MCF 10A (cell line): ENCODE results near the gene ARHGDIA. TPM values are rescaled to one million over a fixed set of nuclear protein-coding genes. Genes with fewer than 3 reads are reported as not detected.

Experiments
- BruUV-seq: library from RNA; stranded (reverse); fragments of 400-500 nt; replicated peaks from 2 replicates; lab custom pipeline; 2021; lab: Mats Ljungman, UMichigan
- CTCF ChIA-PET: fragments of 300-600 bp; sonication (Branson Sonifier 250); formaldehyde crosslinking; extraction: SDS; loops from one replicate; lab custom pipeline; 2021; ENCODE audit warnings: antibody characterized with exemption, inconsistent platforms; lab: Yijun Ruan, JAX
- POLR2A ChIA-PET: fragments of 300-600, 350-650 bp; sonication (Branson Sonifier 250); formaldehyde crosslinking; extraction: SDS; loops from one replicate; lab custom pipeline; 2020; ENCODE audit warnings: antibody characterized with exemption, inconsistent platforms; lab: Yijun Ruan, JAX
- DNase-seq: peaks from one replicate; pipeline ENCODE4 v3.0.0-alpha.2; 2018; ENCODE audit not compliant: unreplicated experiment
- H3K27ac Mint-ChIP-seq: one replicate; pipeline ENCODE4 v1.8.0; 2022; ENCODE audit warnings: mild to moderate bottlenecking, low read depth, mixed read lengths; ENCODE audit not compliant: unreplicated experiment
- H3K27me3 Mint-ChIP-seq: one replicate; pipeline ENCODE4 v1.8.0; 2022; ENCODE audit warnings: mixed read lengths; ENCODE audit not compliant: insufficient read depth, unreplicated experiment
- H3K36me3 Mint-ChIP-seq: one replicate; pipeline ENCODE4 v1.8.0; 2022; ENCODE audit warnings: mild to moderate bottlenecking, moderate library complexity, mixed read lengths; ENCODE audit not compliant: insufficient read depth, unreplicated experiment
- H3K4me1 Mint-ChIP-seq: one replicate; pipeline ENCODE4 v1.8.0; 2022; ENCODE audit warnings: mixed read lengths; ENCODE audit not compliant: insufficient read depth, unreplicated experiment
- H3K4me3 Mint-ChIP-seq: one replicate; pipeline ENCODE4 v1.8.0; 2022; ENCODE audit warnings: mild to moderate bottlenecking, moderate library complexity, mixed read lengths; ENCODE audit not compliant: unreplicated experiment
- H3K9me3 Mint-ChIP-seq: one replicate; pipeline ENCODE4 v1.8.0; 2022; ENCODE audit warnings: mixed read lengths; ENCODE audit not compliant: unreplicated experiment
- CTCF ChIP-seq: fragments of 200-600 bp; IDR thresholded peaks from one replicate; pipeline ENCODE4 v1.8.0; 2022; ENCODE audit warnings: antibody characterized with exemption, mild to moderate bottlenecking; ENCODE audit not compliant: unreplicated experiment
- intact Hi-C: fragments of 100-400 bp; cut with micrococcal nuclease; formaldehyde crosslinking; loops from 2 replicates; pipeline ENCODE4 v1.14.1; 2022
- total RNA-seq: library from RNA; stranded (reverse); gene quantifications from 2 replicates; pipeline ENCODE4 v1.2.3, GENCODE V29; 2022

The ARHGDIA gene
- total RNA-seq, 1 experiment from 2014 or later, result 271 TPM

DNA sequence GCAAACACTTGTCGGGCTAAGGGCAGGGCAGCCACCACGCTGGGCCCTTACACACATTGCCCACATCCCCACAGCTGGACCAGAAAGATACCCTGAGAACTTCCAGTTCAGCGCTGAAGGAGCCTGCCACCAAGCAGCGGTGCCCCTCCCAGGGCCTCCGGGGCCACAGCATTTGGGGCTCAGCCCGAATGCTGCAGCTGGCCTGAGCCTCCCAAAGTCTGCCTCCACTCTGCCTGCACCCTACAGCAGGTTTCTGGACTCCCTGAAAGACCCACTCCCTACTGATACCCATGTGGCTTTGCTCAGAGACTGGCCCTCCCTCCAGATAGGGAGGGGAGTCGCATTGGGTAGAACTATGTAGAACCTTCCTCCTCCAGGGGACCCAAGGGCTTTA is 39.6 kb downstream of the ARHGDIA start:
- peaks cover 9% of the 10 kb centered on the region for H3K4me1 Mint-ChIP-seq
- BruUV-seq, result no TSS peak
- H3K36me3 Mint-ChIP-seq, result peaks cover 5% of the 10 kb centered on the region
- ChIA-PET POLR2A (no interaction called here), CTCF (no interaction called here)
- peak overlapping the region; percentile 70 for H3K27ac Mint-ChIP-seq
- intact Hi-C loops, result no loop called here
- no peaks in the 10 kb centered on the region for H3K9me3 Mint-ChIP-seq
- TF ChIP-seq CTCF, result no peak
- H3K4me3 Mint-ChIP-seq, result peak overlapping the region; percentile 79
- no peak for DNase-seq
- no peaks in the 10 kb centered on the region for H3K27me3 Mint-ChIP-seq

GRCh38 chr17:81829858-81830257 is 41.3 kb downstream of the ARHGDIA start:
- TF ChIP-seq CTCF, result no peak
- no peak for DNase-seq
- Mint-ChIP-seq H3K4me3 (no peak overlapping the region), H3K27me3 (no peaks in the 10 kb centered on the region), H3K9me3 (no peaks in the 10 kb centered on the region), H3K36me3 (peaks cover 5% of the 10 kb centered on the region), H3K4me1 (peaks cover 9% of the 10 kb centered on the region), H3K27ac (no peak overlapping the region)
- CTCF ChIA-PET, result no interaction called here
- BruUV-seq, result no TSS peak
- POLR2A ChIA-PET, result no interaction called here
- intact Hi-C loops, result no loop called here

DNA sequence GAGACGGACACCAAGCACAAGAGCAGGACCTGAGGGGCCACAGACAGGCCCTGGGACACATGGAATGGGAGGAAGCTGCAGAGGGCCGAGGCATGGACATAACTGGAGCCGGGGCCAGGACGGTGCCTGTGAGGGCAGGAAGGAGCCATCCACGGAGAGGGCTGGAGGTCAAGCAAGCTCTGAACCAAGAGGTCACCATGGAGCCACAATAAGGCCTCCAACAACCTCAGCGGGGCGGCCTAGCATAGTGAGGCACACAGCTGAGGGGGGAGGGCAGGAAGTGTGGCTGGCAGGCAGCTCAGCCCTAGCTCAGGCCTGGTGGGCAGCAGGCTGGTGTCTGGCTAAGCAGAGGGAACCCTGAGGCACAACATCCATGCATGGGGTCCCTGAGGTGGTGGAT is 42.5 kb downstream of the ARHGDIA start:
- ChIA-PET CTCF (interaction anchor here (0.6 kb wide), 1 partner anchor 472 kb away, joined by 3 read pairs; no protein-coding TSS in a partner anchor), POLR2A (interaction anchor here (0.6 to 1.3 kb wide), 4 partner anchors 27 to 270 kb away, joined by 3 to 5 read pairs (median 4); partner anchors contain the start of gene P4HB)
- BruUV-seq, result no TSS peak

DNA sequence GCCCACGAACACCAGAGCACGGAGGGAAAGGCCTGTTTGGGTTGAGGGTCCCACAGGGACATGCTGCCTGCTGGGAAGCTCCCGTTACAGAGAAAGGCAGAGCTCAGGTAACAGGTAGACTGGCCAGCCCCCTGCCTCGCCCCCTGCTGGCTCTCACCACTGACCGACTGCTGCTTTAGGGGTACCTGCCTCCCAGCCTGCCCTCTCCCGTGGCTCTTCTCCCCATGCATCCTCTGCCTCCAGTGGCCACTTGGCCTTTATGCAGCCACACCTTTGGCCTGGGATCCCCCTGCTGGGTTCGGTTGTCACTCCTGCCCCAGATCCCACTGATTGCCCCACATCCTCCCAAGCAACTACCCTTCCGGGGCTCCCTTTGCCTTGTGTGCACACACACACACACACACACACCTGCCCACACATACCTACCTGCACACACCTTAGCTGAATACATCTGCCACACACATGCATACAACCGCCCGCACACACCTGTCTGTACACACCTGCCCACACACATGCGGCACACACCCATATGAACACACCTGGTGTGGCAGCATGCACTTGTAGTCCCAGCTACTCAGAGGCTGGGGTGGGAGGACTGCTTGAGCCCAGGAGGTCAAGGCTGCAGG is 45.2 kb downstream of the ARHGDIA start:
- no peak overlapping the region for H3K4me3 Mint-ChIP-seq
- POLR2A ChIA-PET, result no interaction called here
- no peak for DNase-seq
- no TSS peak for BruUV-seq
- intact Hi-C loops, result no loop called here
- H3K36me3 Mint-ChIP-seq, result no peaks in the 10 kb centered on the region
- CTCF ChIA-PET, result interaction anchor here (0.5 to 1.2 kb wide), 3 partner anchors 8 to 356 kb away, joined by 3 to 4 read pairs (median 4); no protein-coding TSS in a partner anchor
- TF ChIP-seq CTCF, result no peak
- no peaks in the 10 kb centered on the region for H3K27me3 Mint-ChIP-seq
- no peak overlapping the region for H3K27ac Mint-ChIP-seq
- no peaks in the 10 kb centered on the region for H3K4me1 Mint-ChIP-seq
- H3K9me3 Mint-ChIP-seq, result no peaks in the 10 kb centered on the region

More for the DNA sequence above, 42.5 kb downstream of the ARHGDIA start:
- Mint-ChIP-seq H3K4me1 (peaks cover 9% of the 10 kb centered on the region), H3K27ac (no peak overlapping the region), H3K4me3 (no peak overlapping the region), H3K9me3 (no peaks in the 10 kb centered on the region), H3K27me3 (no peaks in the 10 kb centered on the region), H3K36me3 (no peaks in the 10 kb centered on the region)
- no peak for TF ChIP-seq CTCF
- intact Hi-C loops, result no loop called here
- DNase-seq, result no peak
